HG02763 (cell line): ENCODE results near the gene MEGF6.

Experiments used
- ATAC-seq: cut with Tn5 transposase; IDR thresholded peaks from one replicate; pipeline ENCODE4 v1.9.1; 2021; ENCODE audit warnings: mild to moderate bottlenecking, moderate library complexity; ENCODE audit not compliant: unreplicated experiment

Gene MEGF6

GRCh38 chr1:3611170-3612019 lies at the start of gene MEGF6:
TSS of gene MEGF6 (minus strand) at chr1:3611508. CDS start at chr1:3611268, 240 bp downstream.
- ATAC-seq = no peak

GRCh38 chr1:3660704-3661103 lies 49.4 kb upstream of the MEGF6 start:
- ATAC-seq = no peak

GRCh38 chr1:3659093-3659492 lies 47.8 kb upstream of the MEGF6 start:
- no peak for ATAC-seq

- ATAC-seq = no peak
These were observed 46.9 kb upstream of the MEGF6 start for GRCh38 chr1:3658231-3658615.

GRCh38 chr1:3657578-3658230 lies 46.4 kb upstream of the MEGF6 start:
- ATAC-seq = no peak

GRCh38 chr1:3657096-3657475 lies 45.8 kb upstream of the MEGF6 start:
- ATAC-seq = no peak

GRCh38 chr1:3656450-3657095 lies 45.3 kb upstream of the MEGF6 start:
- ATAC-seq = no peak

GRCh38 chr1:3654549-3655281 lies 43.4 kb upstream of the MEGF6 start:
- ATAC-seq = no peak

GRCh38 chr1:3653286-3653618 lies 41.9 kb upstream of the MEGF6 start:
- no peak for ATAC-seq

- ATAC-seq = no peak
These were observed 41.4 kb upstream of the MEGF6 start for GRCh38 chr1:3652548-3653285.

- no peak for ATAC-seq
These were observed 40.7 kb upstream of the MEGF6 start, which contains the start of gene TP73 for GRCh38 chr1:3651930-3652547. TSS of gene TP73 (plus strand) at chr1:3652516. CDS start at chr1:3682366, 29,850 bp downstream.

GRCh38 chr1:3651026-3651929 lies 40.0 kb upstream of the MEGF6 start:
- ATAC-seq = no peak

GRCh38 chr1:3650248-3651025 lies 39.1 kb upstream of the MEGF6 start:
- ATAC-seq = no peak

- ATAC-seq = peak; percentile 81
These were observed 38.3 kb upstream of the MEGF6 start, which contains the start of gene WRAP73 for GRCh38 chr1:3649342-3650247. TSS of gene WRAP73 (minus strand) at chr1:3650103. CDS start at chr1:3649999, 104 bp downstream.

- ATAC-seq = no peak
These were observed 35.3 kb upstream of the MEGF6 start for GRCh38 chr1:3646596-3646995.

GRCh38 chr1:3645666-3646355 lies 34.5 kb upstream of the MEGF6 start:
- no peak for ATAC-seq

- ATAC-seq = no peak
These were observed 33.9 kb upstream of the MEGF6 start for GRCh38 chr1:3645247-3645646.
